A549 (cell line): ENCODE measurements around the gene FARP2. TPM values are rescaled to one million over a fixed set of nuclear protein-coding genes. Genes with fewer than 3 reads are reported as not detected.

Experiments used
- ATAC-seq, 2 experiments: fragments of 200-7000 bp in 1 of 2; fragments of >200 bp in 1 of 2; cut with Nextera tagmentation in 1 of 2; cut with Tn5 transposase in 1 of 2; 3 replicates each; pipeline versions ENCODE4 v1.8.0 to v1.9.1; 2018 to 2020; ENCODE audit warnings: mild to moderate bottlenecking in 1 of 2, moderate library complexity in 1 of 2
- CTCF ChIA-PET: fragments of 300-600 bp; sonication (Branson Sonifier 250); formaldehyde crosslinking; extraction: SDS; loops from one replicate; lab custom pipeline; 2021; ENCODE audit warnings: antibody characterized with exemption, inconsistent platforms; lab: Yijun Ruan, JAX
- POLR2A ChIA-PET: fragments of 350-600 bp; formaldehyde crosslinking; extraction: SDS; loops from one replicate; lab custom pipeline; 2021; ENCODE audit warnings: antibody characterized with exemption, inconsistent platforms; lab: Yijun Ruan, JAX
- DNase-seq, 2 experiments: peaks; one replicate each; pipeline versions ENCODE4 v3.0.0 to v3.0.0-alpha.2; 2011 to 2016; ENCODE audit warnings: low read depth in 1 of 2, low spot score in 1 of 2
- FAIRE-seq: peaks from 2 replicates; lab custom pipeline; 2011; peaks lifted over from hg19 to GRCh38; lab: Jason Lieb, UNC
- H3K27ac ChIP-seq, 2 experiments: fragments of >200 bp; sonication (Bioruptor Twin); formaldehyde crosslinking; 3 replicates each; pipeline ENCODE4 v1.5.1; 2016 to 2017
- H3K4me1 ChIP-seq: fragments of >200 bp; sonication (Bioruptor Twin); formaldehyde crosslinking; 3 replicates; pipeline ENCODE4 v1.6.1; 2016
- H3K4me2 ChIP-seq: fragments of >200 bp; sonication (Bioruptor Twin); formaldehyde crosslinking; 3 replicates; pipeline ENCODE4 v1.6.1; 2016
- H3K4me3 ChIP-seq: fragments of >200 bp; sonication (Bioruptor Twin); formaldehyde crosslinking; 3 replicates; pipeline ENCODE4 v1.5.1; 2016
- H3K9me3 ChIP-seq: fragments of >200 bp; sonication (Bioruptor Twin); formaldehyde crosslinking; 3 replicates; pipeline ENCODE4 v1.6.1; 2016
- ATOH8 ChIP-seq: fragments of 250-450 bp; sonication (Bioruptor Pico); IDR thresholded peaks from 2 replicates; pipeline ENCODE4 v1.5.0; 2020; ENCODE audit warnings: low read depth, mild to moderate bottlenecking, moderate library complexity
- CBX8 ChIP-seq: fragments of 200-600 bp; sonication (generic); IDR thresholded peaks from 2 replicates; pipeline ENCODE4 v1.6.1; 2016
- E2F6 ChIP-seq: IDR thresholded peaks from 2 replicates; pipeline ENCODE4 v1.6.1; 2012; ENCODE audit warnings: low read depth, borderline replicate concordance
- EHMT2 ChIP-seq: fragments of 200-600 bp; sonication (generic); IDR thresholded peaks from 2 replicates; pipeline ENCODE4 v1.6.1; 2016; ENCODE audit warnings: antibody characterized with exemption, low read depth, mild to moderate bottlenecking, moderate library complexity
- EP300 ChIP-seq, 2 experiments: fragments of >200 bp; sonication (Bioruptor Twin); formaldehyde crosslinking; IDR thresholded peaks; 2 replicates in 1 of 2; 3 replicates in 1 of 2; pipeline ENCODE4 v1.6.1; 2016 to 2017
- FOSB ChIP-seq: fragments of 250-450 bp; sonication (Bioruptor Pico); IDR thresholded peaks from 2 replicates; pipeline ENCODE4 v1.5.0; 2020; ENCODE audit warnings: mild to moderate bottlenecking, moderate library complexity
- HDAC2 ChIP-seq: fragments of 200-600 bp; sonication (generic); IDR thresholded peaks from 2 replicates; pipeline ENCODE4 v1.6.1; 2016
- HOXA7 ChIP-seq: fragments of 250-450 bp; sonication (Bioruptor Pico); IDR thresholded peaks from 2 replicates; pipeline ENCODE4 v1.5.0; 2020; ENCODE audit warnings: mild to moderate bottlenecking, moderate library complexity
- HOXB5 ChIP-seq: fragments of 250-450 bp; sonication (Bioruptor Pico); IDR thresholded peaks from 2 replicates; pipeline ENCODE4 v1.5.0; 2020; ENCODE audit warnings: mild to moderate bottlenecking, moderate library complexity
- JUN ChIP-seq, 2 experiments: fragments of >200 bp; sonication (Bioruptor Twin); formaldehyde crosslinking; IDR thresholded peaks; 2 replicates in 1 of 2; 3 replicates in 1 of 2; pipeline ENCODE4 v1.6.1; 2016 to 2017
- JUNB ChIP-seq: fragments of >200 bp; sonication (Bioruptor Twin); formaldehyde crosslinking; IDR thresholded peaks from 2 replicates; pipeline ENCODE4 v1.6.1; 2016
- MYC ChIP-seq: IDR thresholded peaks from 2 replicates; pipeline ENCODE4 v1.6.1; 2012; ENCODE audit warnings: mild to moderate bottlenecking, inconsistent platforms, low read length, improper control_type of control experiment, borderline replicate concordance
- NFE2L2 ChIP-seq: fragments of 150-350 bp; conservative IDR thresholded peaks from 2 replicates; pipeline ENCODE4 v1.6.1; 2014; ENCODE audit warnings: low read length
- POLR2A ChIP-seq: IDR thresholded peaks from 2 replicates; pipeline ENCODE4 v1.6.1; 2012; ENCODE audit warnings: mild to moderate bottlenecking, low read length
- RAD21 ChIP-seq, 2 experiments: fragments of >200 bp in 1 of 2; sonication (Bioruptor Twin) in 1 of 2; formaldehyde crosslinking in 1 of 2; IDR thresholded peaks in 1 of 2; conservative IDR thresholded peaks in 1 of 2; 2 replicates in 1 of 2; 3 replicates in 1 of 2; pipeline ENCODE4 v1.6.1; 2012 to 2018; ENCODE audit warnings: inconsistent platforms in 1 of 2
- RFX5 ChIP-seq: fragments of 450-650 bp; IDR thresholded peaks from 2 replicates; pipeline ENCODE4 v1.7.1; 2014; ENCODE audit warnings: antibody characterized with exemption, mild to moderate bottlenecking, moderate library complexity
- TP53 ChIP-seq: fragments of 250-450 bp; sonication (Bioruptor Pico); IDR thresholded peaks from 2 replicates; pipeline ENCODE4 v1.5.0; 2021; ENCODE audit warnings: mild to moderate bottlenecking, moderate library complexity
- USF2 ChIP-seq: fragments of 450-650 bp; IDR thresholded peaks from 2 replicates; pipeline ENCODE4 v1.6.1; 2014; ENCODE audit warnings: antibody characterized with exemption
- ZC3H11A ChIP-seq: fragments of 450-650 bp; IDR thresholded peaks from 2 replicates; pipeline ENCODE4 v1.6.1; 2014; ENCODE audit warnings: antibody characterized with exemption, mild to moderate bottlenecking
- ZNF302 ChIP-seq: fragments of 250-450 bp; sonication (Bioruptor Pico); IDR thresholded peaks from 2 replicates; pipeline ENCODE4 v1.9.0; 2021; ENCODE audit warnings: inconsistent platforms, mild to moderate bottlenecking, moderate library complexity
- WGBS: methylation state at CpG from one replicate; pipeline ENCODE4 v1.1.6; 2017; ENCODE audit errors: missing lambda C conversion rate; 5-methylcytosine and 5-hydroxymethylcytosine counted together
- polyA plus RNA-seq, 4 experiments: library from polyadenylated mRNA; depleted of rRNA in 3 of 4; stranded (reverse); fragments of >200 nt; fragmentation: RNase III in 1 of 4; extraction: RNeasy Plus Mini Kit Qiagen cat#74134 plus additional on column Dnase treatment in 1 of 4; gene quantifications; 2 replicates in 3 of 4; 3 replicates in 1 of 4; pipeline ENCODE4 v1.2.3, GENCODE V29; 2011 to 2017

The FARP2 gene
- polyA plus RNA-seq, 2 of the 4 experiments (the other 2 are of a cell fraction): 17.0 to 29.1 TPM

GRCh38 chr2:241496904-241497877 is 141.1 kb downstream of the FARP2 start:
- H3K4me3 ChIP-seq: no peak overlapping the region
- H3K9me3 ChIP-seq: no peaks in the 10 kb centered on the region
- no peak overlapping the region for H3K4me2 ChIP-seq
- ATAC-seq (peak in 1 of 2 experiments; percentile 17; a peak in 2 of 6 replicates), DNase-seq (no peak), FAIRE-seq (no peak)
- POLR2A ChIA-PET: no interaction called here
- TF ChIP-seq USF2: 0 out of 2 replicates have a peak, but pooled peaks have one; percentile 6
- no peak for TF ChIP-seq EP300 (IDR thresholded peaks at IDR 0.05)
- no peaks in the 10 kb centered on the region for H3K4me1 ChIP-seq
- CTCF ChIA-PET: no interaction called here
- no peak overlapping the region for H3K27ac ChIP-seq
- 89% methylated on average over 21 of the region's 29 CpGs for WGBS

GRCh38 chr2:241498115-241499070 is 142.3 kb downstream of the FARP2 start:
- POLR2A ChIA-PET: no interaction called here
- Histone ChIP-seq H3K4me2 (no peak overlapping the region), H3K9me3 (no peaks in the 10 kb centered on the region), H3K4me3 (no peak overlapping the region), H3K4me1 (no peaks in the 10 kb centered on the region), H3K27ac (no peak overlapping the region)
- DNase-seq (no peak), FAIRE-seq (no peak), ATAC-seq (no peak; a peak in 1 of 6 replicates)
- 93% methylated on average over 22 of the region's 36 CpGs for WGBS
- CTCF ChIA-PET: no interaction called here
- no peak for TF ChIP-seq POLR2A
- no peak for TF ChIP-seq JUNB
- TF ChIP-seq ZC3H11A: no peak
- no peak for TF ChIP-seq ATOH8 (CRISPR knock-in tag)
- no peak for TF ChIP-seq JUN (IDR thresholded peaks at IDR 0.05)
- TF ChIP-seq ZNF302 (CRISPR knock-in tag): no peak
- TF ChIP-seq RAD21 (conservative IDR thresholded peaks at IDR 0.05 in 1 of 2, IDR thresholded peaks at IDR 0.05 in 1 of 2): no peak
- TF ChIP-seq FOSB (CRISPR knock-in tag): no peak
- no peak for TF ChIP-seq NFE2L2

GRCh38 chr2:241499146-241499965 is 143.3 kb downstream of the FARP2 start:
- H3K27ac ChIP-seq: no peak overlapping the region
- POLR2A ChIA-PET: interaction anchor here (0.5 kb wide), 1 partner anchor 13 kb away, joined by 3 read pairs; no protein-coding TSS in a partner anchor
- CTCF ChIA-PET: interaction anchor here (0.7 kb wide), 1 partner anchor 1331 kb away, joined by 4 read pairs; no protein-coding TSS in a partner anchor
- no peak overlapping the region for H3K4me3 ChIP-seq
- TF ChIP-seq RFX5 (no peak), CBX8 (no peak), HOXB5 (CRISPR knock-in tag) (no peak), EHMT2 (no peak), HOXA7 (CRISPR knock-in tag) (no peak), MYC (no peak), E2F6 (no peak), ZNF302 (CRISPR knock-in tag) (no peak), FOSB (CRISPR knock-in tag) (no peak), HDAC2 (no peak), TP53 (CRISPR knock-in tag) (no peak)
- H3K4me2 ChIP-seq: no peak overlapping the region
- DNase-seq: no peak
- WGBS: 92% methylated on average over 22 of the region's 28 CpGs
- no peak for FAIRE-seq
- no peaks in the 10 kb centered on the region for H3K9me3 ChIP-seq
- no peak for ATAC-seq
- H3K4me1 ChIP-seq: no peaks in the 10 kb centered on the region
